Body of pancreas (tissue), 2 donors: ENCODE measurements around the gene AKAP7. TPM values are rescaled to one million over a fixed set of nuclear protein-coding genes. Genes with fewer than 3 reads are reported as not detected.

Experiments used
- total RNA-seq, 2 donors: library from RNA; depleted of rRNA; stranded (reverse); fragments of >200 nt; gene quantifications; one replicate each; pipeline ENCODE4 v1.1.0, GENCODE V29; 2016

AKAP7 gene
- total RNA-seq, 2 donors from 2014 or later: 57.6 to 66.9 TPM

Other genes with a start within 250 kb of the AKAP7 start
- gene EPB41L2, start 72.2 kb upstream of the AKAP7 start, total RNA-seq: 10 to 100 TPM; 43.5 to 47.2 TPM